GM03348 (cell line): ENCODE data around the gene NAT8L.
A peak's percentile ranks its signal among the peaks of the same experiment; 100 is the strongest.

Experiments
- DNase-seq: peaks from one replicate; pipeline ENCODE4 v3.0.0; 2012; ENCODE audit warnings: low spot score

NAT8L gene

GRCh38 chr4:2045518-2045951 lies 13.6 kb upstream of the NAT8L start:
- no peak for DNase-seq

DNA sequence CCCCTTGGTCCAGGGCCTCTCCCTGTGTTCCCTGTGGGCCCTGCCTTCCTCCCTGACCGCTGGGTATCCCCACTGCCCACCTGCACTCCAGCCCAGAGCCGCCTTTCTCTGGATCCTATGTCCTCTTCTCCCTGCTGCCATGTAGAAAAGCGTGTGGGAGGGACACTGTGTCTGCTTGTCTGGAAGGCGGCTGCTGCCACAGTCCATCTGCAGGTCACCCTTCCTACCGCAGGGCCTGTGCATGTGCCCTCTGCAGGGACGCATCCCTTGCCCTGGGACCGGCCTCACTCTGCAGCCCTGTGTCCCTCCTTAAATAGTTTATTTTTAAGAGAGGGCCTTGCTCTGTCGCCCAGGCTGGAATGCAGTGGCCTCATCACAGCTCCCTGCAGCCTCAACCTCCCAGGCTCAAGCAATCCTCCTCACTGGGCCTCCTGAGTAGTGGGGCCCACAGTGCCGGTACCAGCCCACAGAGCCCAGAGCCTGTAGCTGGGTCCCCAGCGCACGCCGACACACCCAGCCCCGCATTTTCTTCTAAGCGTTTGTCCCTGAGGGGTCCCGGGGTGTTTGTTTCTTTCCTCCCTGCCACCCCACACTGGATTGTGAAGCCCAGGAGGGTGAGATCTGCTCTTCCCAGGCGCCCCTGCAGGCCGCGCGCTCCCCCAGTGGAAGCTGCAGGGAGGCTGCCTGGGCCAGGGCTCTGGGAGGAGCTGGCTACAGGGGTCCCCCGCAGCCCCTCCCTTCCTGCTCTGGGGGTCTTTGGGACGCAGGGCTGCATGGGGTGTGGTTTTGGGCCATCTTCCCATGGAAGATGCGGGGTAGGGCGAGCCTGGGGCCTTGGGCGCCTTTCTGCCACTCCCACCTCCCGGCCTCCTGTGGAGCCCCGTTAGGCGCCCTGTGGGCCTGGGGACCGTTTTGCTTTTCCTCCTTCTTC lies 12.8 kb upstream of the NAT8L start:
- DNase-seq = peak; percentile 19

DNA sequence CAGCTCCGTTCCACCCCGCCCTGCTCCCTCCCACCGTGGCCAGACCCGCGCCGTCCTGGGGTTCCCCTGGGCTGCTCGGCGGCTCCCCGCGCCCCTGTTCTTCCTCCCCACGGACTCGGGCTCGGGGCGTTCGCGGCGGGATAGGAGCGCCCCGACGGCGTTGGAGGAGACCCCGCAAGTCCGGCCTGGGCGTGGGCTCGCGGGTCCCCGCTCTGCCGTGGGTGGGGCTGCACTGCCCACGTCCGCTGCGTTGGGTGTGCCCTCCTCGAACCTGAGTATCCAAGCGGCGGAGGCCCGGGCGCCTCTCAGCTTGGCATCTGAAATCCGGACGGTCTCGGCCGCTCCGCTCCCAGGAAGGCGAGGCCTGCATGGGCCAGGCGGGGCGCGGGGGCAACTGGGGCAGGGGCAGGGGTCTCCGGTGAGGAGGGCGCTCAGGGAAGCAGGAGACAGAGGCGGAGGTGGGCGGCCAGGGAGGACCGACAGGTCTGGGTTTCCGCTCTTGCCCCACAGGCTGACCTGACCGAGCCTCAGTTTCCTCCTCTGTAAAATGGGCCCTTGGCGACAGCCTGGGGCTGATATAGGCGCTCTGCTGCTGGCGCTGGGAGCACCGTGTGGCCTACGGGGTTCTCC lies 12.0 kb upstream of the NAT8L start:
- DNase-seq = peak; percentile 14

GRCh38 chr4:2047781-2048581 lies 11.1 kb upstream of the NAT8L start:
- no peak for DNase-seq

DNA sequence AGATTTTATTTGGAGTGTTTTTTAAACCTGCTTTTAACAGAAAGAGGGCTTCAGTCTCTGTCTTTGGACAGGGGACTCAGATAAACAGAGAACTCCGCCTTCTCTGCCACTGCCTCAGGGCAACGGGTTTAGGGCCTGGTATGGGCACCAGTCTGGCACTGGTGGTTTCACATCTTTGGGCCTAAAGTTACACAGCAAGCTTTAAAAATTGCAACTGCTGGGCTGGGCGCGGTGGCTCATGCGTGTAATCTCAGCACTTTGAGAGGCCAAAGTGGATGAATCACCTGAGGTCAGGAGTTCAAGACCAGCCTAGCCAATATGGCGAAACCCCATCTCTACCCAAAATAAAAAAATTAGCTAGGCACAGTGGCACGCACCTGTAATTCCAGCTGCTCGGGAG lies 10.3 kb upstream of the NAT8L start:
- no peak for DNase-seq

GRCh38 chr4:2049381-2049780 lies 9.7 kb upstream of the NAT8L start:
- no peak for DNase-seq

DNA sequence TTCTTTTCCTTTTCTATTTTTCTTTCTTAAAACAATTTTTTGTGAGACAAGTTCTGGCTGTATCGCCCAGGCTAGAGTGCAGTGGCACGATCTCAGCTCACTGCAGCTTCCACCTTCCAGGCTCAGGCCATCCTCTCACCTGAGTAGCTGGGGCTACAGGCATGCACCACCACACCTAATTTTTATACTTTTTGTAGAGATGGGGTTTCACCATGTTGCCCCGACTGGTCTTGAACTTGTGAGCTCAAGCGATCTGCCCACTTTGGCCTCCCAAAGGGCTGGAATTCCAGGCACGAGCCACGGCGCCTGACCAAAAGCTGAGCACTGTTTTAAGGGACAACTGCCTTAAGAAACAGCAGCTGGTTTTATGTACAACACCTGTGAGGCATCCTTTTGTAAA lies 9.3 kb upstream of the NAT8L start:
- DNase-seq = no peak

DNA sequence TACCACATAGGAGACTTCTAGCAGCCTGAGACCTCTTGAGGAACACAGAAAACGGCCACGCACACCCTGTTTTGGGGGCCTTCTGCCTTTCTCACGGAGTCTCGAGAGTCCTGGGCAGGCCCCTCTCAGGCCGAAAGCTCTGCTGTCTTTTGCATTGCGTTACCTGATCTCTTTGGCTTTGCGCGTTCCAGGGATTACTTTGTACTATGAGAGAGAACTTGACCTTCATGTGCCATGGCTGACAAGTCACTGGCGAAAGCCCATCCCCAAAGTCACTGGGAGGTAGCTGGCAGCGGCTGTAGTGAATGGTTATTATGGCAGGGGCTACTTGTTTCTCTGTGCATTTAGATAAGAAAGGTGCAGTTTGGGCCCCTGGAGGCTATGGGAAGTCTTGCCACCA lies 8.0 kb upstream of the NAT8L start:
- no peak for DNase-seq

DNA sequence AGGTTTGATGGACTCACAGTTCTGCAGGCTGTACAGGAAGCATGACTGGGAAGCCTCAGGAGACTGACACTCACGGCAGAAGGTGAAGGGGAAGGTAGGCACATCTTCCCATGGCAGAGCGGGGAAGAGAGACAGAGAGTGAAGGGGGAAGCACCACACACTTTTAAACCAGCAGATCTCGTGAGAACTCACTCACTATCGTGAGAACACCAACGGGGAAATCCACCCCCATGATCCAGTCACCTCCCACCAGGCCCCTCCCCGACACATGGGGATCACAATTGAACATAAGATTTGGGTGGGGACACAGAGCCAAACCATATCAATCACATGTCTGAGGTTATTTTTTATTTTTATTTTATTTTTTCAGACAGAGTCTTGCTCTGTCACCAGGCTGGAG lies 4.9 kb upstream of the NAT8L start:
- DNase-seq = no peak

DNA sequence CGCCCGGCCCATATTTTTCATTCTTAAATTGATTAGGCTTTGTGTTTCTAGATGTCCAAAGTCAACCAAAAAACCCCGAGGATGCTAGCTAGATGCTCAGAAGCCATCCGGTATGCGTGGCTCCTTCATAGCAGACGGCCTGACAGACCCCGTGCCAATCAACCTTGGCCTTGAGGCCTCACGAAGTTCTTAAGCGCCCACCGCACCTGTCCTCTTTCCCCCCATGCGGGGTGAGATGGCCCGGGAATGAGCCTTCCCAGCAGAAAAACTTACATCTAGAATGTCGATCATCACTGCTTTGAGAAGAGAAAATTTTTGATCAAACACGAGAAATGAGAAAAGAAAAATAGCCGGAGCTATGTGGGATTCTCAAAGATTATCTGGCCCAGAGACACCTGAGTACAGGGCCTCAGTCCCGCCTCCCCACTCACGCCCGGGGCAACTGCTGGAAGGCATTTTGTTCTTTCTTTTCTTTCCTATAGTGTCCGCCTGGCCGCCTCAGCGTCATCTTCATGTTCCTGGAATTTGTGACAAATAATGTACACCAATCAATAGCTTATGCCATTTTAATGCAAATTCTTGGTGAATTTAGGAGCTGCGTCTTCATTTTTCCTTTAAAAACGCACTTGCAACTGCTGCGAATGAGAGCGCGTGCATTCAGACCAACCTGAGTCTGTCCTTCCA lies 1.6 kb upstream of the NAT8L start:
- no peak for DNase-seq

- DNase-seq = peak; percentile 45
Observed at GRCh38 chr4:2058264-2059045, 672 bp upstream of the NAT8L start.

DNA sequence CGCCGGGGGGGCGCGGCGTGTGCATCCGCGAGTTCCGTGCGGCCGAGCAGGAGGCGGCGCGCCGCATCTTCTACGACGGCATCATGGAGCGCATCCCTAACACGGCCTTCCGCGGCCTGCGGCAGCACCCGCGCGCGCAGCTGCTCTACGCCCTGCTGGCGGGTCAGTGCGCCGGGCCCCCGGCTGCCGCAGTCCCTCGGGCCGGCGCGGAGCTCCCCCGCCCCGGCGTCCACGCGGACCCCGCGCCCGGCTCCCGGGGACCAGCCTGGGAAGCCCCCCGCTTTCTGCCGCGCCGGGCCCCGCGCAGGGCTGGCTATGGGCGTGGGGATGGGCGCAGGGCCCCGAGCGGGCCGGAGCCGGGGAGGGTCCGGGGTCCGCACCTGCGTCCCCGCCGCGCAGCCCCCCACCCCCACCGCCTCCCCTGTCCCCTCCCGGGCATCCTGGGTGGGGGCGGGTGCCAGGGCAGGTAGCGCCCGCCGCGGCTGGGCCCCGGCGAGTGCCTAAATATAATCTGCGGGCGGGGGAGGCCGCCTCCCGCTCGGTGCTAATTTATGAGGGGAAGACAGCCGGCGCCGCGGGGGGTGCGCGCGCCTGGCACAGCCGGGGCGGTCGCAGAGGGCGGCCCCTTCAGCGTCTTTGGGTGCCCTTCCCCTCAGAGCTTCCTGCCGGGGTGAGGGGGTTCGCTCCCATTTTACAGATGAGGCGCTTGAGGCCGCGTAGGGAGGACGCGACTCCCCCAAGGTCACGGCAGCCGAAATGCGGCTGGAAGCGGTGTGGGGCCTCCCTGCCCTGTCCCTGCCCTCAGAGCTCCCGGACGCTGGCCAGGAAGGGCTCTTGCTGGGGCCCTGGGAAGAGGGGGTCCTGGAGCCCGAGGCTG lies 837 bp downstream of the NAT8L start:
- no peak for DNase-seq

DNA sequence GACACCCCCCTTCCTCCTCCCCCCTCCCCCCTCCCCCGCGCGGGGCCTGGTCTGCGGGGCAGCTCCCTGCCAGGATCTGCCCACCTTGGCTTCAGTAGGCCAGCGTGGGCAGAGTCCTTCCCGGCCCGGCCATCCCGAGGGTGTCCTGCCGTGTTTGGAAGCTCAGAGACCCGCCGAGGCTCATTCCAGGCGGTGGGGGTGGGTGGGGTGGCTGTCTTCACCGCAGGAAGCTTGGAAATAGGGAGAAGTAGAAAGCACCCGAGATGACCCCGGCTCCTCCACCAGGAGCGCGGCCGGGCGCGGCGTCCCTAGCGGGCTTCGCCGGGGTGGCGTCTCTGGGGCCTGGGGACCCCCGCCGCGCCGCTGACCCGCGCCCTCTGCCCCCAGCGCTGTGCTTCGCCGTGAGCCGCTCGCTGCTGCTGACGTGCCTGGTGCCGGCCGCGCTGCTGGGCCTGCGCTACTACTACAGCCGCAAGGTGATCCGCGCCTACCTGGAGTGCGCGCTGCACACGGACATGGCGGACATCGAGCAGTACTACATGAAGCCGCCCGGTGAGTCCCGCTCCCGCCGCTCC lies 1.6 kb downstream of the NAT8L start:
- DNase-seq = no peak

GRCh38 chr4:2061186-2062131 lies 2.3 kb downstream of the NAT8L start:
- DNase-seq = no peak

GRCh38 chr4:2062168-2062807 lies 3.2 kb downstream of the NAT8L start:
- DNase-seq = no peak

- DNase-seq = no peak
Observed at GRCh38 chr4:2062808-2063524, 3.8 kb downstream of the NAT8L start.

DNA sequence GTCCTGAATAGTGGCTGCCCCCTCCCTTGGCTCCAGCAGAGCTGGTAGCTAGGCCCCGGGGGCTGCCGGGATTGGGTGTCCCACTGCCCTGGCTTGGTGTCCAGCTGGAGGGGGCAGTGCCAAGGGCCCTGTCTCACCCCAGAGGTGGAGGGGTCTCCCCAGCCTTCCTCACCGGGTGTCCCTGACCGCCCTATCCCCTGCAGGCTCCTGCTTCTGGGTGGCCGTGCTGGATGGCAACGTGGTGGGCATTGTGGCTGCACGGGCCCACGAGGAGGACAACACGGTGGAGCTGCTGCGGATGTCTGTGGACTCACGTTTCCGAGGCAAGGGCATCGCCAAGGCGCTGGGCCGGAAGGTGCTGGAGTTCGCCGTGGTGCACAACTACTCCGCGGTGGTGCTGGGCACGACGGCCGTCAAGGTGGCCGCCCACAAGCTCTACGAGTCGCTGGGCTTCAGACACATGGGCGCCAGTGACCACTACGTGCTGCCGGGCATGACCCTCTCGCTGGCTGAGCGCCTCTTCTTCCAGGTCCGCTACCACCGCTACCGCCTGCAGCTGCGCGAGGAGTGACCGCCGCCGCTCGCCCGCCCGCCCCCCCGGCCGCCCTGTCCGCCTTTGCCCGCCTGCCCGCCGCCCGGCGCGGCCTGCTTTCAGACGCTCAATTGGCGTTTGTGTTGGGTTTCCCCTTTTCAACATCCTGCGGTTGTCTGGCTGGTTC lies 4.6 kb downstream of the NAT8L start:
- no peak for DNase-seq
